ENCODE data around the gene TMED7.

TMED7 gene

DNA sequence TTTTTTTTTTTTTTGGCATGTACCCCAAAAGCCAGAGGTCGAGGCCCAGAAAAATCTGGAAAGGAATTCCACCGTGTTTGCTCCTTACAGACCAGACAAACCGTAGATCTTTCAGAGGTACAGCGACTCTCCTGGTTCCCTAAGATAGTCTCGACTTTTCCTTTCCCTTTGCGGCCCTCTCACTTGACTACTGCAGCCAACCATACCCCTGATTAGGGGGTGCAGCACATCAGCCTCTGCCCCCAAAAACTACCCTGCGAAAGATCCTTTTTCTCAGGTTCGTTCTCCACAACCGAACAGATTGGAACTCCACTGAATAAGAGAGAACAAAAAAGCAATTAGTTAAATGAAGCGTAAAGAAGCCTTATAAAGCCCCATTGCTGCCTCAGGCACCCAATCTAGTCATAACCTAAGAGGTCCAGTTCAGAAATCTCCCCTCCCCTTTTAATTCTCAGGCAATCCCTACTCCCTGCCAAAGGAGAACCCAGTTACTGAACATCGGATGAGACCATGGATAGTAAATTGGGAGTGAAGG is 23.2 kb downstream of the TMED7 start:
- Histone ChIP-seq H3K9ac (ENCODE audit: low read depth, low read length) (no peak overlapping the region), H3K4me3 (ENCODE audit: low read depth in 1 of 2, low read length in 2 of 2) (no peak overlapping the region), H4K20me1 (ENCODE audit: insufficient read depth, low read length) (no peaks in the 10 kb centered on the region), H2AFZ (ENCODE audit: low read depth, low read length) (no peak overlapping the region), H3K4me2 (ENCODE audit: insufficient read depth, low read length) (no peak overlapping the region), H3K27me3 (ENCODE audit: insufficient read depth, low read length, poor library complexity) (no peaks in the 10 kb centered on the region), H3K36me3 (ENCODE audit: insufficient read depth, low read length) (peaks cover 27% of the 10 kb centered on the region), H3K4me1 (ENCODE audit: insufficient read depth, low read length) (no peaks in the 10 kb centered on the region), H3K79me2 (ENCODE audit: insufficient read depth, low read length) (no peaks in the 10 kb centered on the region), H3K27ac (ENCODE audit: low read length) (no peak overlapping the region), H3K9me3 (ENCODE audit: insufficient read depth, low read length, severe bottlenecking) (no peaks in the 10 kb centered on the region)
- DNase-seq (no peak), ATAC-seq (ENCODE audit: insufficient read depth, low read depth) (no peak)
- no peak for TF ChIP-seq EZH2 (IDR thresholded peaks at IDR 0.05; ENCODE audit: borderline replicate concordance, low read depth, low read length, severe bottlenecking)
- TF ChIP-seq, protein P1, sequence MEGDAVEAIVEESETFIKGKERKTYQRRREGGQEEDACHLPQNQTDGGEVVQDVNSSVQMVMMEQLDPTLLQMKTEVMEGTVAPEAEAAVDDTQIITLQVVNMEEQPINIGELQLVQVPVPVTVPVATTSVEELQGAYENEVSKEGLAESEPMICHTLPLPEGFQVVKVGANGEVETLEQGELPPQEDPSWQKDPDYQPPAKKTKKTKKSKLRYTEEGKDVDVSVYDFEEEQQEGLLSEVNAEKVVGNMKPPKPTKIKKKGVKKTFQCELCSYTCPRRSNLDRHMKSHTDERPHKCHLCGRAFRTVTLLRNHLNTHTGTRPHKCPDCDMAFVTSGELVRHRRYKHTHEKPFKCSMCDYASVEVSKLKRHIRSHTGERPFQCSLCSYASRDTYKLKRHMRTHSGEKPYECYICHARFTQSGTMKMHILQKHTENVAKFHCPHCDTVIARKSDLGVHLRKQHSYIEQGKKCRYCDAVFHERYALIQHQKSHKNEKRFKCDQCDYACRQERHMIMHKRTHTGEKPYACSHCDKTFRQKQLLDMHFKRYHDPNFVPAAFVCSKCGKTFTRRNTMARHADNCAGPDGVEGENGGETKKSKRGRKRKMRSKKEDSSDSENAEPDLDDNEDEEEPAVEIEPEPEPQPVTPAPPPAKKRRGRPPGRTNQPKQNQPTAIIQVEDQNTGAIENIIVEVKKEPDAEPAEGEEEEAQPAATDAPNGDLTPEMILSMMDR (IDR thresholded peaks at IDR 0.05; ENCODE audit: borderline replicate concordance, extremely low read depth, low read length, poor library complexity, severe bottlenecking) = no peak

DNA sequence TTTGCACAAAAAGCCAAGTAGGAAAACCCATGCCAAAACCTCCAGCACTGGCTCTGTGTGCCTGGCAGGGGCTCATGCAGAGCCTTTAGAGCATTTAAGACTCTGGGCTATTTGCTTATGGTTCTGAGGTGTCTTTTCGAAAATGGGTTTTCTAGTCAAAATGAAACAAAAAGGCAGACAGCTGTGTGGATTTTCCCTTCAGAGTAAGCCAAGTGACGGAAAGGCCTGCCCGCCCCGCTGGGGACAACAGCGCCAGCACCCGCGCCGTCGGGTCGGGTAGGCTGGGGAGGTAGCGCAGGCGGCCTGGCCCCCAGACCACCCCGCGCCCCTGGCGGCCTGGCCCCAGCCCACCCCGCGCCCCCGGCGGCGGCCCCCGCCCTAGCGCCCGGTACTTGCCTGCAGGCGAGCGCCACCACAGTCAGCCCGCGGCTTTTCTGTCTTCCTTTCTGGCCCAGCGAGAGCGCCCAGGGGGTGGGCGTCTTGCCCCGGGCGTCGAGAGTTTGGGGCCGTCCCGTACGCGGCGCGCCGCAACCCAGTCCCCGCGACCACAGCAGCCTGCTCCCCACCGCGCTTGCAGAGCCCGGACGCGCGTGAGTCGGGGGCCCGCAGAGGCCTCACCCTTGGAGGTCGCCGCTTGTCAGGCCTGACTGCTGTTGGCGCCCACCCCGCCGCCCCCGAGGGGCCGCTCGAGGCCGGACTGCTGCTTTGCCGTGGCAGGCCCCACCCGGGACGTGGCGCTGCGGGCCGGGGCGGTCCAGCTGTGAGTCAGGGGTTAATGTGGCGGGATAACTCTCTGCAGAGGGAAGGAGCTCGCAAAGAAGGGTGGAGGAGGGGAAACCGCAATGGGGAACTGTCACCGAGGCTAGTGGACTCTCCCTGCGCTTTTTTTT is 23.9 kb downstream of the TMED7 start, which contains the start of gene TICAM2:
TSS of gene TICAM2 (minus strand) at position 779 of the 890 bp plus-strand sequence. CDS start 21,223 bp downstream, outside the sequence.
- DNase-seq (no peak), ATAC-seq (ENCODE audit: insufficient read depth, low read depth) (no peak)
- Histone ChIP-seq H3K27ac (ENCODE audit: low read length) (no peak within 1 kb of the TSS), H3K9me3 (ENCODE audit: insufficient read depth, low read length, severe bottlenecking) (no peaks in the 10 kb centered on the region), H3K27me3 (ENCODE audit: insufficient read depth, low read length, poor library complexity) (no peaks in the 10 kb centered on the region), H3K9ac (ENCODE audit: low read depth, low read length) (no peak within 1 kb of the TSS), H2AFZ (ENCODE audit: low read depth, low read length) (no peak within 1 kb of the TSS), H3K4me3 (ENCODE audit: low read depth in 1 of 2, low read length in 2 of 2) (no peak within 1 kb of the TSS), H3K4me2 (ENCODE audit: insufficient read depth, low read length) (no peak within 1 kb of the TSS), H3K79me2 (ENCODE audit: insufficient read depth, low read length) (no peaks in the 10 kb centered on the region), H4K20me1 (ENCODE audit: insufficient read depth, low read length) (no peaks in the 10 kb centered on the region), H3K4me1 (ENCODE audit: insufficient read depth, low read length) (no peaks in the 10 kb centered on the region), H3K36me3 (ENCODE audit: insufficient read depth, low read length) (peaks cover 26% of the 10 kb centered on the region)
- TF ChIP-seq EZH2 (IDR thresholded peaks at IDR 0.05; ENCODE audit: borderline replicate concordance, low read depth, low read length, severe bottlenecking) = no peak
- TF ChIP-seq, protein P1 (IDR thresholded peaks at IDR 0.05; ENCODE audit: borderline replicate concordance, extremely low read depth, low read length, poor library complexity, severe bottlenecking) = no peak

DNA sequence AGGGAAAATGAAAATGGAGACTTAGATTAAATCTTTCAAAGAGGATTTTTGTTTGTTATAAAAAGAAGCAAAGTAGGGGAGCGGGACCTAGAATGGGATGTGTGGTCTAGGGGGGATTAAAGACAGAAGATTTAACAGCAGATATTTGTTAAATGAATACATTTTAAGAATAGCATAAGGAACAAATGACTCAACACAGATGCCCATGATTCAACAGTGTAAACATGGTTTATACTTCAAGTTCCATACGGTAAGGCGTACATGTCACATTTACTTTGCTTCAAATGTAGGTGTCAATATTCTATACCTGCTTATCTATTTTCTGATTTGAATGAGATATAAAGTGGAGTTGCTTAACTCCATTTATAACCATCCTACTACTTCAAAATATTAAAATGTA is 25.1 kb downstream of the TMED7 start:
- no peak overlapping the region for H3K27ac ChIP-seq (ENCODE audit: low read length)
- DNase-seq = no peak

More for the DNA sequence above, 25.1 kb downstream of the TMED7 start:
- Histone ChIP-seq H3K4me1 (ENCODE audit: insufficient read depth, low read length) (no peaks in the 10 kb centered on the region), H3K4me3 (ENCODE audit: low read depth in 1 of 2, low read length in 2 of 2) (no peak overlapping the region), H3K9me3 (ENCODE audit: insufficient read depth, low read length, severe bottlenecking) (no peaks in the 10 kb centered on the region), H3K27me3 (ENCODE audit: insufficient read depth, low read length, poor library complexity) (no peaks in the 10 kb centered on the region), H2AFZ (ENCODE audit: low read depth, low read length) (no peak overlapping the region), H3K4me2 (ENCODE audit: insufficient read depth, low read length) (no peak overlapping the region), H3K36me3 (ENCODE audit: insufficient read depth, low read length) (peaks cover 24% of the 10 kb centered on the region), H3K79me2 (ENCODE audit: insufficient read depth, low read length) (no peaks in the 10 kb centered on the region), H3K9ac (ENCODE audit: low read depth, low read length) (no peak overlapping the region), H4K20me1 (ENCODE audit: insufficient read depth, low read length) (no peaks in the 10 kb centered on the region)
- TF ChIP-seq EZH2 (IDR thresholded peaks at IDR 0.05; ENCODE audit: borderline replicate concordance, low read depth, low read length, severe bottlenecking) = no peak
- TF ChIP-seq, protein P1 (IDR thresholded peaks at IDR 0.05; ENCODE audit: borderline replicate concordance, extremely low read depth, low read length, poor library complexity, severe bottlenecking) = no peak
- no peak for ATAC-seq (ENCODE audit: insufficient read depth, low read depth)

Data from DND-41 (cell line).